HK-2 (cell line): ENCODE results near the gene CABP4.
"Not testable (repeated sequence)": the region's sequence is repeated elsewhere in the genome, so short reads cannot be mapped to it uniquely, and the experiment has no call there.

Source experiments
- DNase-seq: peaks from one replicate; pipeline ENCODE4 v3.0.0-alpha.2; 2018; ENCODE audit not compliant: unreplicated experiment

The CABP4 gene

GRCh38 chr11:67482275-67482826, 27.2 kb downstream of the CABP4 start:
- DNase-seq = no peak

GRCh38 chr11:67482827-67483798, 28.0 kb downstream of the CABP4 start, which contains the start of gene AIP:
Gene AIP (plus strand): TSS chr11:67483026. CDS start chr11:67483159, 133 bp downstream.
- DNase-seq = peak; percentile 94

GRCh38 chr11:67483831-67484665, 28.9 kb downstream of the CABP4 start:
- peak; percentile 52 for DNase-seq

GRCh38 chr11:67484847-67485311, 29.7 kb downstream of the CABP4 start:
- no peak for DNase-seq

GRCh38 chr11:67485873-67486361, 30.8 kb downstream of the CABP4 start:
- DNase-seq = not testable (repeated sequence)

- no peak for DNase-seq
Measured at GRCh38 chr11:67486481-67487195, 31.5 kb downstream of the CABP4 start.

- DNase-seq = no peak
Measured at GRCh38 chr11:67489203-67489884, 34.2 kb downstream of the CABP4 start.

GRCh38 chr11:67489885-67490726, 35.0 kb downstream of the CABP4 start:
- no peak for DNase-seq

- no peak for DNase-seq
Measured at GRCh38 chr11:67490727-67491065, 35.5 kb downstream of the CABP4 start.

GRCh38 chr11:67491276-67492068, 36.3 kb downstream of the CABP4 start:
- DNase-seq = no peak

GRCh38 chr11:67492069-67492727, 37.0 kb downstream of the CABP4 start:
- DNase-seq = no peak

GRCh38 chr11:67492801-67493547, 37.8 kb downstream of the CABP4 start:
- DNase-seq = no peak

GRCh38 chr11:67493548-67494370, 38.6 kb downstream of the CABP4 start:
- DNase-seq = no peak

GRCh38 chr11:67494371-67495233, 39.4 kb downstream of the CABP4 start:
- DNase-seq = no peak

- no peak for DNase-seq
Measured at GRCh38 chr11:67495234-67496005, 40.3 kb downstream of the CABP4 start.
